HK-2 (cell line): ENCODE results near the gene CD2.

Experiments
- DNase-seq: peaks from one replicate; pipeline ENCODE4 v3.0.0-alpha.2; 2018; ENCODE audit not compliant: unreplicated experiment

Gene CD2, protein sequence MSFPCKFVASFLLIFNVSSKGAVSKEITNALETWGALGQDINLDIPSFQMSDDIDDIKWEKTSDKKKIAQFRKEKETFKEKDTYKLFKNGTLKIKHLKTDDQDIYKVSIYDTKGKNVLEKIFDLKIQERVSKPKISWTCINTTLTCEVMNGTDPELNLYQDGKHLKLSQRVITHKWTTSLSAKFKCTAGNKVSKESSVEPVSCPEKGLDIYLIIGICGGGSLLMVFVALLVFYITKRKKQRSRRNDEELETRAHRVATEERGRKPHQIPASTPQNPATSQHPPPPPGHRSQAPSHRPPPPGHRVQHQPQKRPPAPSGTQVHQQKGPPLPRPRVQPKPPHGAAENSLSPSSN

DNA sequence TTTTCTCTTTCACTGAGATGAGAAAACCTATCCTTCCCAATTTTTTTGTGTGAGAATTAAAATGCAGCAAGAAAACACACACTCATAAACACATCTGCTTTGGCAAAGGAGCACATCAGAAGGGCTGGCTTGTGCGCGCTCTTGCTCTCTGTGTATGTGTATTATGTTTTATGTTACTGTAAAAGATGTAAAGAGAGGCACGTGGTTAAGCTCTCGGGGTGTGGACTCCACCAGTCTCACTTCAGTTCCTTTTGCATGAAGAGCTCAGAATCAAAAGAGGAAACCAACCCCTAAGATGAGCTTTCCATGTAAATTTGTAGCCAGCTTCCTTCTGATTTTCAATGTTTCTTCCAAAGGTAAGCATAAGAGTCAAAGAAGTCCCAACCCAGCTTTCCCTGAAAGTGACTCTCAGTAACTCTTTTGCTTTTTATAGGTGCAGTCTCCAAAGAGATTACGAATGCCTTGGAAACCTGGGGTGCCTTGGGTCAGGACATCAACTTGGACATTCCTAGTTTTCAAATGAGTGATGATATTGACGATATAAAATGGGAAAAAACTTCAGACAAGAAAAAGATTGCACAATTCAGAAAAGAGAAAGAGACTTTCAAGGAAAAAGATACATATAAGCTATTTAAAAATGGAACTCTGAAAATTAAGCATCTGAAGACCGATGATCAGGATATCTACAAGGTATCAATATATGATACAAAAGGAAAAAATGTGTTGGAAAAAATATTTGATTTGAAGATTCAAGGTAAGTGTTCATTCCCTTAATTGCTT lies at the start of gene CD2:
Gene CD2 (plus strand): TSS at position 233 of the 780 bp plus-strand sequence. CDS start 63 bp downstream, at position 296.
- no peak for DNase-seq

DNA sequence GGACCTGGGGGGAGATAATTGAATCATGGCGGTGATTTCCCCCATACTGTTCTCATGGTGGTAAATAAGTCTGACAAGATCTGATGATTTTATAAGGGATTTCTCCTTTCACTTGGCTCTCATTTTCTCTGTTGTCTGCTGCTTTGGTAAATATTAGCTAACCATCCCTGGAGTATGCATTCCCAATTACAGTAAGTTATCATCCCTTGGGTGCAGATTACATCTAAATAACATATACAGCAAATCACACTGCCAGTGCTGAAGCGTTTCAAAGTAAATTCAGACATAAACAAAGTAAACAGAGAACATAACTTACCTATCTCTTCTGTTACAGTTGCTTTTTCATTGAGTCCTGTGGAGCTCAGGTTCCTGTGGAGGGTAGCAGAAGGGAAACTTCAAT lies 48.1 kb upstream of the CD2 start:
- no peak for DNase-seq

DNA sequence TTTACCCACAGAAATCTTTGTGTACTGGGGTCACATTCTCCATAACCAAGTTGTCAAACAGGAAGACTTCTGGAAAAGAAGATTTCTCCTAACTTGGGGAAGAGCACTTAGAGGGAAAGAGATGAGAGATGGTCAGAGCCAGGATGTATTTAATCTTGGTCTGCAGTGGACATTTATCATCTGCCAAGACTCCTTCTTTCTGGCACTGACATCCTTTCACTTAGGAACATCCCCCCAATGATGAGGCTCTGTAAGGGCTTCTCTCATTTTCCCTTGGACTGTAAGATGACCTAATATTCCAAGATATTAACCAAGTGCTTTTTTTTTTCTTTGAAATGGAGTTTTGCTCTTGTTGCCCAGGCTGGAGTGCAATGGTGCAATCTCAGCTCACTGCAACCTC lies 47.4 kb upstream of the CD2 start:
- DNase-seq: no peak

DNA sequence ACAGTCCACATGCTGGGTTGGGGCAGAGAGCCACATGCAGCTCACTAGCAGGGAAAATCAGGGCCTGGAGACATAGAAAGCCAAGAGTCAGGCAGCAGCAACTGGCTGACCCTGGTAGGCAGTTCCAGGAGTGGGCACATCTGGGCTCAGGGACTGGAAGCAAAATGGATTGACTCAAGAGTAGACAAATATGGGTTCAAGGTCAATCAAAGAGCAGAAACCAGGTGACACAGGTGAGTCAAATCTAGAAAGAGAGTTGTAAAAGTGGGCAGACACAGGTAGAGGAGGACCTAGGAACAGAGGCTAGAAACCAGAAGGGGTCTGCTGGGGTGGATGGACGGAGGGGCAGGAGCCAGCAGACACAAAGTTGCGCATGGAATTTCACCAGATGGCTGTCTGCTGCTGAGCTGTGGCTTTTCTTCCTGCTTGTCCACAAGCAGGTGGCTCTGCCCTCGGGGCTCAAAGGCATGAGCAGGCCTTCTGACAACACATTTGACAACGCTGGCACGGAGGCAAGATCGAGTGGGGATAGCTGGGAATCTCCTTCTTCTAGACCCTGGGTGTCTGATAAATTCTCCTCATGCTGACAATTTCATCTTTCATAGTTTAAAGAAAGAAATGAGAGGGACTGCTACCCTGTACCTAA lies 45.9 kb upstream of the CD2 start:
- DNase-seq: no peak

DNA sequence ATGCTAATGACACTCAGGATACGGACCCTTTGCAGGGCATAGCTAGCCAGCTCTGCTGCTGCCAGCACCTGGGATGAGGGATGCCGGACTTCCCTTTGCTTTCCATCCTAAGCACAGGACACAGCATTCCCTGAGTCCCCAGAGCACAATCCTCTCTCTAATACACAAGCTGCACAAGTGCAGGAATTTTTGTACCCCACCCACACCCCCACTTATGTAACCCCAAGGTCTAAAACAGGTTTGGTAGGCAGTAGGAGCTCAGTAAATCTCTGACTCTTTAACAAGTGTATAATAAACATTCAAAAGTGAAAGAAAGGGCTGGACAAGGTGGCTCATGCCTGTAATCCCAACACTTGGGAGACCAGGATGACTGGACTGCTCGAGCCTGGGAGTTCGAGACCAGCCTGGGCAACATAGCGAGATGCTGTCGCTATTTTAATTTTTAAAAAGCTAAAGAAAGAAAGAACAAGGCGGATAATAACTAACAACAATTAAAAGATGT lies 44.5 kb upstream of the CD2 start:
- no peak for DNase-seq

DNA sequence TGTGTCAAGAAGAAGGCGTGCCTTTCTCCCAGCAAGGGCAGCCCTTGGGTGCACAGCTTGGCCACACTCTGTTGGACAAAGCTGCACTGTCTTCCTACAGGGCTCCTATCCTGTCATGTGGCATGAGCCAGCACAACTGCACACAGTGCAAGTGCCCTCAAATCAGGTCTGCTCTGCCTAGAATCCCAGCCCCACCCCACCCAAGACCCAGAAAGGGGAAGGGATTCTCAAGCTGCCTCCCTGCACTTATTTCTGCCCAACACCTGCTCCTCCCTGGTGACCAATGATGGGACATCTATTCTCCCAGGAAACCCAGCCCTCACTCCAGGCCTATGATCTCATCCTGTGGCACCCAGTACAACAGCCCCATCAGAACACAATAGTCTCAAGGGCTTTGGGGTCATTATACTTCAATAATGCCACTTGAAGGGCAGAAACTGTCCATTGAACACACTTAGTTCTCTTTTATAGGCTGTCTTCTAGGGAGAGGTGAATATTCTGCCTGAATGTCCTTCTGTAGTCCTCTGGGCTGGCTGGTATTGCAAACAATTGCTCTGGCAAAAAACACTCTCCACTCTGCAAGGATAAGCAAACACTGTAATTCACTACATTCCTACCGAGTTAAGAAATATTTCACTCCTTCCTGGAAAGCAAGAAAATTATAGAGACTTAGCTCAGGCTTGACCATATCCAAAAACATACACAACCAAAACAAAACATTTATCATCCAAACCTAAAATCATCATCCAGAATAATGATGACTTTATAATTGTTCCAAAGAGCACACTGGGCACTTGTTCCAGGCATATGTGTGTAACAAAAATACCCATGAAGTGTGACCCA lies 43.6 kb upstream of the CD2 start:
- no peak for DNase-seq

DNA sequence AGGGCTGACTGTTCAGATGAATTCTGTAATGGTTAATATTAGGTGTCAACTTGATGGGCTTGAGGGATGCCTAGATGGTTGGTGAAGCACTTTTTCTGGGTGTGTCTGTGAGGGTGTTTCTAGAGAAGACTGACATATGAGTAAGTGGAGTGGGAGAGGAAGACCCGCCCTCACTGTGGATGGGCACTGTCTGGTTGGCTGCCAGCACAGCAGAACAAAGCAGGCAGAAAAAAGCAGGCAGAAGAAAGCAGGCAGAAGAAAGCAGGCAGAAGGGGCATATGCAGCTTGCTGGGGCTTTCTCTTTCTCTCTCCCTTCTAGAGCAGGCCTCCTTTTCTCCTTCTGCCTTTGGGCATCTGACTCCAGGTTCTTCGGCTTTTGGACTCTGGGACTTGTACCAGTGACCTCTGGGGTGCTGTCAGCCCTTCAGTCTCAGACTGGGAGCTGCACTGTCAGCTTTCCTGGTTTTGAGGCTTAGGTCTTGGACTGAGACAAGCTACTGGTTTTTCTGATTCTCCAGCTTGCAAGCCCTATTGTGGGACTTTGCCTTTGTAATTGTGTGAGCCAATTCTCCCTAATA lies 42.9 kb upstream of the CD2 start:
- no peak for DNase-seq

DNA sequence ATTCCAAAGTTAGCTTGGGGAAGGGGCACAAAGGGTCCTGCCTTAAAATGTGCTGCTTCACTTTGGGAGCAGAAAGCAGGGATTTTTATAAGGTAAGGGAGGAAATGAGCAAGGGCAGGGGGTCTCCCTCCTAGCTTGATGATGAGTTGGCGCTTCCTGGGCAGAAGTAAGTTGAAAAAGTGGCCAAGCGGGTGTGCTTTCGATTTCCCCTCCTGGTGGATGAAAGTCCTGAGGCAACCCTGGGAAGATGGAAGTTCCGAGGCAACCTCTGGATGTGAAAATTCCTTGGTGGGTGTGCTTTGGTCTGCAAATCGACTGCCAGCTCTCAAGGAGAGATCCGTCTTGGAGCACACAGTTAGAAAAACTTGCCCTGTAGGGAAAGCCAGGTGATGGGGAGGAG lies 41.7 kb upstream of the CD2 start:
- DNase-seq: no peak

DNA sequence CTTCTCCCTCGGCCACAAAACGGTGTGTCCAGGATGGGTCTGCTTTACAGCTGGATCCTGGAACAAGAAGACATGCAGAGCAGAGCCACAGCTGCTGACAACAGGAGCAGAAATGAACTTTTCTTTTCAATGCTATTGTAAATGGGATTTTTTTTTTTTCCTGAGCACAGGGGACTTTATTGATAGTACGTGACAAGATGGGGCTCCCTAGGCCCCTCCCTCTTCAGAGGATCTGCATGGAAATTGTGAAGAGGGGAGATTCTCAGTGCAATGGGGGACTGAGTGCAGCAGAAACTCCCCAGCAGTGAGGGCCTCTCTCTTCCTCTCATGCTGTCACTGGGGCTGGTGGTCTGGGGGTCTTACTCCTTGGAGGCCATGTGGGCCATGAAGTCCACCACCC lies 40.8 kb upstream of the CD2 start:
- DNase-seq: no peak

DNA sequence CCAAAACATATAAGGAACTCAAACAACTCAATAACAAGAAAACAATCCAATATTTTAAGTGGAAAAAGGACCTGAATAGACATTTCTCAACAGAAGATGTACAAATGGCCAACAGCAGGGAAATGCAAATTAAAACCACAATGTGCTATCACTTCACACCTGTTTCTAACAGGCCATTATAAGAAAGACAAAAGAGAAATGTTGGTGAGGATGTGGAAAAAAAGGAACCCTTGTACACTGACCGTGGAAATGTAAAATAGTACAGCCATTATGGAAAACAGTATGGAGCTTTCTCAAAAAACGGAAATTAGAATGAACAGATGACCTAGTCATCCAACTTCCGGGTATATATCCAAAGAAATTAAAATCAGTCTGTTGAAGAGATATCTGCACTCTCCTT lies 37.8 kb upstream of the CD2 start:
- DNase-seq: no peak

DNA sequence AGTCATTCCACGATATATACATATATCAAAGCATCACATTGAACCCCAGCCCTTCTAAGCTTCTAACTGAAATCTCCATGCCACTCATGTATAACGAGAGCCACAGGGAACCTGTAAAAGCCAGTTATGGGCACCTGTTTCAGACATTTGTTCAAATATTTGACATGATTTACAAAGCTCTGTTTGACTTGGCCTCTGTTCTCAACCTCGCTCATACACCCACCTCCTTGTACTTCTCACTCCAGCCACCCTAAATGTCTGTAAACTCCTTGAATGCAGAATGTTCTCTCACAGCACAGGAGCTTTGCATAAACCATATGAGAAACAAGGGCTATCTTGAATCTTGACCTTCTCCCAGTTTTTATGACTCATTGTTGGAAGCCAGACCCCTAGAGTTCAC lies 36.9 kb upstream of the CD2 start:
- DNase-seq: no peak

DNA sequence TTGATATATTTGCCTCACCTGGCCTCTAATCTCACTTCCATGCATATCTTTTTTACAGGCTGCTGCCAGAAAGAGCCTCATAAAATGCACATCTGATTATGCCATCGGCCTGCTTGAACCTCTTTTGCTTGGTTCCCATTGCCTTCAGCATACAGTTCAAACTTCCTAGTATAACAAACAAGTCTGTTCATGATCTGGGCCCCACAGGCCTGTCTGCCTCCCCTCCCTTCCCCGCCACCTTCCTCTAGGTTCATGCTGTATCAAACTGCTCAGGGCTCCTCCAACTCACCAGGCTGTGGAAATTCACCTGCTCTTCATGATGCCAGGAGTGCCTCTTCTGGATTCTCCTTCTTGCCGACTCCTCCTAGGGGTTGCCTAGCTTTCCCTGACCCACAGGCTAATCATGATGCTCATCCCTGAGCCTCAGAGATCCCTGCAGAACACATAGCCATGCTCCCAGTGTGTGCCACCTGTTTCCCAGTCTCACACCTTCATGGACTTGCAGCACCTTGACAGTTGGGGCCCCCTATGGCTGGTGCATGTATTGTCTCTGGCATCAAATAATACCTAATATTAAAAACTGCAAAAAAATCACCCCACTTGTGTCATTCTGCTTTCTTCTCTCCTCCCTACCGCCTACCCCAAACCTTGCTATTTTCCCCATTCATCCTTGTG lies 33.7 kb upstream of the CD2 start:
- no peak for DNase-seq

DNA sequence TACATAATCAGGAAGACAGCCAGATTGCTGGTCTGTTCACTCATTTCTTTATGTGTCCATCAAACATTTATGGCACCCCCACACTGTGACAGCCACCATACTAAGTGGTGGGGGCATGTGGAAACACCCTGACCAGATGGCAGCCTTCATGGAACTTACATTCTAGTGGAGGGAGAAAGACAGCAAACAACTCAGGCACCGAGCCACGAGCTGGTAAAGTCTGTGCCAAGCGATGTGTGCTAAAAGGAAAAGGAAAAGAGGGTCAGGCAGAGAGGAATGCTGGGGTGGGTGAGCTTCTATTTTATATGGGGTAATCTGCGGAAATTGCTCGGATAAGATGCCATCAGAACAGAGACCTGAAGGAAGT lies 33.2 kb upstream of the CD2 start:
- DNase-seq: no peak

DNA sequence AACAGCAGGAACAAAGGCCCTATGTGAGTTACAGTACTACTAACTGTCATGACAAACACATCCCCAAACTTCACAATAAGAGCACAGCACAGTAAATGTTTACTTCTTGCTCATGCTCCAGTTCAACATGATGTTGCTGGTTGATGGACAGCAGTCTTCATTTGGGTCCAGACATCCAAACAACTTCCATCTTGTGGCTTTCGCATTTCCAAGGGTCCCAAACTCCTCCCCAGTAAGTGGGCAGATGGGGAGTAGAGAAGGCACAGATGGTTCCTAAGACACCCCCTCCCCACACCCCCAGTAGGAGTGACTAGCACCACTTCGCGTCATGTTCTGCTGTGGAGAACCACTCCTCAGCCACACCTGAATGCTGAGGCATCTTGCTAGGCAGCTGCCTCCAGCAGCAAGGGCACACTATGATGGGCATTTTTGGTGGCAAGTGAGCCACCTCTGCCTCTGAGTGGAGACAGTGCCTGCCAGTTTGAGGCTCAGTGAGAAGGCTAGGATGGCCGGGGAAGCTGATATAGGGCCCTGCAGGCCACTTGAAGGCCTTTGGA lies 32.7 kb upstream of the CD2 start:
- DNase-seq: no peak

DNA sequence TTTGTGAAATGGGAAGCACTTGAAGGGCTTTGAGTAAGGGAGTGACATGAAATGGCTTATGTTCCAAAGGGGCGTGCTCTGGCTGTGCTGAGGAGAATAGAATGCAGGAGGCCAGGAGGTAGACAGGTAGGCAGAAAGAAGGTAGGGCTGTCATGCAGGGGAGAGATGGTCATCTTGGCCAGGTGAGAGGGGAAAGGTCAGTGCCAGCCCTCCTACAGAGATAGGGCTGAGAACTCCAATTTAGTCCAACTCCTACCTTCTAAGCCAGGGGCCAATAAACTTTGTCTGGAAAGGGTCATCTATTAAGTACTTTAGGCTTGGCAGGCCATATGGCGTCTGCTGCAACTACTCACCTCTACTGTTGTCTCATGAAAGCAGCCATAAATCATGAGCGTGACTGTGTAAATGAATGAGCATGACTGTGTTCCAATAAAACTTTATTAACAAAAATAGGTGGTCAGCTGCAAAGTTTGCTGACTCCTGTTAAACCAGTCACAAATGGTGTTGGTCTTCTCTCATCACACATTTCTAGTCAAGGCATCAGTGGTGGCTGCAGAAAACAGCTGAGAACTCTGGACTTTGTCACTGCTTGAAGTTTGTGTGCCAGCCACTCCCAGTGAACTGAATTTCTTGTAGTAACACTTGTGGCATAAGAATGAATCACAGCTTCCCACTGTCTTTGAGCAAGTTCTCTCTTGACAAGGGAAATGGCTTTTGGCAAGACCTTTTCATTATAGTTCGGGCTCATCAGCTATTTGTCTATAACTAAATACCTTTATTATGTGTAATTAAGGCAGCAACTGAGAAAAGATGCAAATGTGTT lies 32.0 kb upstream of the CD2 start:
- no peak for DNase-seq

DNA sequence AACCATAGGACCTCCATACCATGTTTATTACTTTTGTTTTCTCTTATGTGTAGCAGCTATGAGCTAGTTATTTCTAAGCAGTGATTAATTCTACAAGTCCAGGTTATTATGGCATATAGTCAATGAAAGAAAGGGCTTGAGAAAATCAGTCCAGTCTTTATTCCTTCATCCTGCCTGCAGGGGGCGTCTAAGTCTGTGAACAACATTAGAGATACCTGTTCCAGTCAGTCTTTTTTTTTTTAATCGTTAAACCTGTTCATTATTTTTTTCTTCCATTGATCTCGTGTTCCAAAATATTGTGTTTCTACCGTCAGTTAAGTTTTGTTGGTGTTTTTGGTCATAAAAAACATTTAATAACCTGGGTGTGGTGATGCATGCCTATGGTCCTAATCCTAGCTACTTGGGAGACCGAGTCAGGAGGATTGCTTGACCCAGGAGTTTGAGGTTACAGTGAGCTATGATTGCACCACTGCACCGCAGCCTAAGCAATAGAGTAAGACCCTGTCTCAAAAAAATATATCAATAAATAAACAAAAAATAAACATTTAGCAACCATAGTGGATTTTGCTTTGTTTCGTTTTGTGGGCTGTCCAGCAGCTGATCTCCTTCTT lies 29.4 kb upstream of the CD2 start:
- peak; percentile 46 for DNase-seq

DNA sequence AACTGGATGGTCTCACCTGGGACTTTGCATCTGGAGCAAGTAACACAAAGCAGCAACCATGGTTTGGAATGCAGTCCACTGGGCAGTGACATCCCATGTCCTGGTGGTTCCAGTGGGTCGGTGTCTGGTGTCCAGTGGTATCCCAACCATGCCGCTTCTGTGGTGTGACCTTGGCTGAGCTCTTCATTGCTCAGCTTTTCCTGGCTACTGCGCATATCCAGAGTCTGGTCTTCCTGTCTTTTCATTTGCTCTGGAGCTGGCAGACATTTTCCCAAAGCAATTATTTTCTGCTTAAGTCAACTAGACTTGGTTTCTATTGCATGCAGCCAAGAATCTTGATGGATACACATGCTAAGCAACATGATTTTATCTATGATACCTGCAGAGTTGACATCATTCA lies 28.4 kb upstream of the CD2 start:
- DNase-seq: no peak

DNA sequence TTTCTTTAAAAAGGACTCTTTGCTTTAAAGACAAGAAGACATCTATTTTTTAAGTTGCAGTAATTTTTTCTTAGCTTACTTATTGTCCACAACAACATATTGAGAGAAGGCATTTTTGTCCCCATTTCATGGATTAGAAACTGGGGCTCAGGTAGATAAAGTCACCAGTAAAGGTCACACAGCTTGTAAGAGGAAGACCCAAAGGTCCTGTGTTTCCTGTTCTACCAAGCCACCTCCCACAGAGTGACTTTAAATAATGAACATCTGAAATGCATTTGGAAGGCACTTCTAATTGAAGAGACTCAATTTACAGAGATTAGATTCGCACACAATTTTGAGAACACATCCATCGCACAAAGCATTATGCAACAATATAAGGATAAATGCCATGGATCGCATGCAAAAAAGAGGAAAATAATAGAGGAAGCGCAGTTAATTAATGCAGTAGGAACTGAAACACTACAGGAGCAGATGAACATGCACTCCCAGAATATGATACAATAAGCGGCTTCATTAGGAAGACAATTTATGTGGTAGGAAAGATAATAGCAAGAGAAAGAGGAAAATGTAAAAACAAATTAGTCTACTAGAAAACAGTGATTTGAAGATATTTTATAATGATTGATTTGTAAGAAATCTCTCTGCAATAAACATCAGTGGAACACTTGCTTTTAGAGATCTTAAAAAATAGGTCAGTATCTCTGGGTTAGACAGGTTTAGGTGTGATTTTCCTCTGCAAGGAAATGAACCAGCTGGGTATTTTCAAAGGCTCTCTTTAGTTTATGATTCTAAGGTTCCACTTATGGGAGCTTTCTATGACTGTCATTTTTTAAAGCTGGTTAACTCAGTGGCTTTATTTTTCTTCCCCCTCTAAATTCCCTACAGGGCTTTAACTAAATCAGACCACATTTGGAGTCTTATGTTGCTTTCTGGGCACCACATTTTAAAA lies 27.1 kb upstream of the CD2 start:
- DNase-seq: no peak
